Neural crest cell (in vitro differentiated cells): ENCODE data around the gene POLL. TPM values are rescaled to one million over a fixed set of nuclear protein-coding genes. Genes with fewer than 3 reads are reported as not detected.

ENCODE experiments used
- DNase-seq: peaks from one replicate; pipeline ENCODE4 v3.0.0; 2021; ENCODE audit warnings: low read depth, mixed read lengths, low spot score
- H3K27ac Mint-ChIP-seq: one replicate; pipeline ENCODE4 v1.8.0; 2021; ENCODE audit warnings: mild to moderate bottlenecking, mixed read lengths; ENCODE audit not compliant: unreplicated experiment
- H3K27me3 Mint-ChIP-seq: 2 replicates; pipeline ENCODE4 v1.8.0; 2021; ENCODE audit warnings: low read depth, mild to moderate bottlenecking, mixed read lengths
- H3K36me3 Mint-ChIP-seq: 2 replicates; pipeline ENCODE4 v1.8.0; 2021; ENCODE audit warnings: low read depth, mild to moderate bottlenecking, mixed read lengths
- H3K4me1 Mint-ChIP-seq: 2 replicates; pipeline ENCODE4 v1.8.0; 2021; ENCODE audit warnings: mixed read lengths
- H3K4me3 Mint-ChIP-seq: one replicate; pipeline ENCODE4 v1.8.0; 2021; ENCODE audit warnings: mild to moderate bottlenecking, mixed read lengths
- H3K9me3 Mint-ChIP-seq: 2 replicates; pipeline ENCODE4 v1.8.0; 2021; ENCODE audit warnings: mixed read lengths
- total RNA-seq: library from RNA; stranded (reverse); gene quantifications from 2 replicates; pipeline ENCODE4 v1.2.1, GENCODE V29; 2021
- TF ChIP-seq, protein P1 (sequence below): fragments of 200-600 bp; sonication (generic); conservative IDR thresholded peaks from 2 replicates; pipeline ENCODE4 v1.5.0; 2021; ENCODE audit warnings: antibody characterized with exemption, mild to moderate bottlenecking

Gene POLL
- total RNA-seq, 1 donor from 2014 or later = 36.3 TPM

DNA sequence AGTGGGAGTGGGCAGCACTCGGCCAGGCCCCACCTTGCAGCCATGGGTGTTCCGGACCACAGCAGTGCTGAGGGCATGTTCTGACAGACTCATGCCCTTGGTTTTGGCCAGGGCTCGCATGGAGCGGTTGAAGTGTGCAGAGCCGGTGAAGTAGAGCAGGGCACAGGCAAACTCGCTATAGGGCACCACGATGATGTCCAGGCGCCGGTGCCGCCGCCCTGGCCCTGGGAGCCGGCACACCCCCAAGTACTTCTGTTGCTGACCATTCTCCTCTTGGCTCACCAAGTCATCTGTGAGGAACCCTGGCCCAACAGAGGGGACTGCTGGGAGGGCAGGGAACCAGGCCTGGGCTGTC lies 8.6 kb downstream of the POLL start:
- Mint-ChIP-seq H3K9me3 (no peaks in the 10 kb centered on the region), H3K4me1 (no peaks in the 10 kb centered on the region), H3K36me3 (peaks cover 2% of the 10 kb centered on the region), H3K27ac (no peak overlapping the region), H3K27me3 (peaks cover 1% of the 10 kb centered on the region), H3K4me3 (no peak overlapping the region)
- TF ChIP-seq, protein P1, sequence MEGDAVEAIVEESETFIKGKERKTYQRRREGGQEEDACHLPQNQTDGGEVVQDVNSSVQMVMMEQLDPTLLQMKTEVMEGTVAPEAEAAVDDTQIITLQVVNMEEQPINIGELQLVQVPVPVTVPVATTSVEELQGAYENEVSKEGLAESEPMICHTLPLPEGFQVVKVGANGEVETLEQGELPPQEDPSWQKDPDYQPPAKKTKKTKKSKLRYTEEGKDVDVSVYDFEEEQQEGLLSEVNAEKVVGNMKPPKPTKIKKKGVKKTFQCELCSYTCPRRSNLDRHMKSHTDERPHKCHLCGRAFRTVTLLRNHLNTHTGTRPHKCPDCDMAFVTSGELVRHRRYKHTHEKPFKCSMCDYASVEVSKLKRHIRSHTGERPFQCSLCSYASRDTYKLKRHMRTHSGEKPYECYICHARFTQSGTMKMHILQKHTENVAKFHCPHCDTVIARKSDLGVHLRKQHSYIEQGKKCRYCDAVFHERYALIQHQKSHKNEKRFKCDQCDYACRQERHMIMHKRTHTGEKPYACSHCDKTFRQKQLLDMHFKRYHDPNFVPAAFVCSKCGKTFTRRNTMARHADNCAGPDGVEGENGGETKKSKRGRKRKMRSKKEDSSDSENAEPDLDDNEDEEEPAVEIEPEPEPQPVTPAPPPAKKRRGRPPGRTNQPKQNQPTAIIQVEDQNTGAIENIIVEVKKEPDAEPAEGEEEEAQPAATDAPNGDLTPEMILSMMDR = no peak
- no peak for DNase-seq

DNA sequence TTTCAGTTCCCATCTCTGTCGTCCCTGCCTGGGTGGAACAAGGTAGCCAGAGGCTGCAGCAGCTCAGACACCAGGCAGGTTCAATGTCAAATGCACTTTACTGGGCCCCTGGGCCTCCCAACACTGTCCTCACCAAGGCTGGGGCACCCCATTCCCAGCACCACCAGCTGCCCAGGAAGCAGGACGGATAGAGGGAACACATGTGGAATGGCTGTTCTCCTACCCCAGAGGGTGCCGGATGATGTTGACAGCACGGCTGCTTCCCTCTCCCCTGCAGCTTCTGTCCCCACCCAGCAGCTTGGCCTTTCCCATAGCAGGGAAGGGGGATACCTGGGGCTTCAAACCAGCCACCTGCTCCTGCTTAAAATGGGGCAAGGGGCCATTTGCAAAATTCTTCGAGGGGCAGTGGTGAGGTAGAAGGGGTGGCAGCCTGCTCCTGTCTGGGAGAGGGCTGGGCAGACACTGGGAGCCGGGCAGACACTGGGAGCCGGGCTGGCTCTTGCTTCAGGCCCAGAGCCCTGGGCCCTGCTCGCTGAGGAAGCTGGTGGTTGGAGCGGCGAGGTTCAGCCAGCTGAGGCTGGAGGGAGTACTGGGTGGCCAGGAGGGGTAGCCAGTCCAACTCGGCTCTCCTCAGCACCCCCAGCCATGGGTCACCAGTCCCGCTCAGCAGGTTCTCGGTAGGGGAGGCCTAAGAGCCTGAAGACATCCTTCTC lies 9.1 kb downstream of the POLL start:
- TF ChIP-seq, protein P1 = no peak
- Mint-ChIP-seq H3K4me1 (no peaks in the 10 kb centered on the region), H3K4me3 (no peak overlapping the region), H3K9me3 (no peaks in the 10 kb centered on the region), H3K27me3 (peaks cover 2% of the 10 kb centered on the region), H3K36me3 (peaks cover 2% of the 10 kb centered on the region), H3K27ac (no peak overlapping the region)
- no peak for DNase-seq

DNA sequence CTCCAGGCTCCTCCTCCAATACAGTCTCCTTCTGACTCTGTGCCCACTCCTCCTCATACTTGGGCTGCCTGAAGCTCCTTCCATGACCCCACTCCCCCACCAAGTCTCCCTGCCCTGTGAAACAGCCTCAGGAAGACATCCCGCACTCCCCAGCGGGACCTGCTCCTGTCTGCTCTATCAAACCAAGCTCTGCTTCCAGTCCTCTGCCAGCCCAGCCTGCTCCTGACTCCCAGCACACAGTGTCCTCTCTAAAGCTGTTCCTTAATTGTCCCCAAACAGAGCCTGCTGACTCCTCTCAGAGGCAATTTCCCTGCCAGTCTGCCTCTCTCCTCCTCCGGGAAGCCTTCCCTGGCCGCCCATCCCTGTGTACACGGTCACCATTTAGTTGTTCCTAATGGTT lies 9.9 kb downstream of the POLL start:
- H3K36me3 Mint-ChIP-seq = peaks cover 2% of the 10 kb centered on the region
- DNase-seq = no peak
- no peaks in the 10 kb centered on the region for H3K4me1 Mint-ChIP-seq
- peak overlapping the region; percentile 76 for H3K27ac Mint-ChIP-seq
- peak overlapping the region; percentile 23 for H3K4me3 Mint-ChIP-seq
- TF ChIP-seq, protein P1 = no peak
- H3K27me3 Mint-ChIP-seq = peaks cover 4% of the 10 kb centered on the region
- H3K9me3 Mint-ChIP-seq = no peaks in the 10 kb centered on the region

DNA sequence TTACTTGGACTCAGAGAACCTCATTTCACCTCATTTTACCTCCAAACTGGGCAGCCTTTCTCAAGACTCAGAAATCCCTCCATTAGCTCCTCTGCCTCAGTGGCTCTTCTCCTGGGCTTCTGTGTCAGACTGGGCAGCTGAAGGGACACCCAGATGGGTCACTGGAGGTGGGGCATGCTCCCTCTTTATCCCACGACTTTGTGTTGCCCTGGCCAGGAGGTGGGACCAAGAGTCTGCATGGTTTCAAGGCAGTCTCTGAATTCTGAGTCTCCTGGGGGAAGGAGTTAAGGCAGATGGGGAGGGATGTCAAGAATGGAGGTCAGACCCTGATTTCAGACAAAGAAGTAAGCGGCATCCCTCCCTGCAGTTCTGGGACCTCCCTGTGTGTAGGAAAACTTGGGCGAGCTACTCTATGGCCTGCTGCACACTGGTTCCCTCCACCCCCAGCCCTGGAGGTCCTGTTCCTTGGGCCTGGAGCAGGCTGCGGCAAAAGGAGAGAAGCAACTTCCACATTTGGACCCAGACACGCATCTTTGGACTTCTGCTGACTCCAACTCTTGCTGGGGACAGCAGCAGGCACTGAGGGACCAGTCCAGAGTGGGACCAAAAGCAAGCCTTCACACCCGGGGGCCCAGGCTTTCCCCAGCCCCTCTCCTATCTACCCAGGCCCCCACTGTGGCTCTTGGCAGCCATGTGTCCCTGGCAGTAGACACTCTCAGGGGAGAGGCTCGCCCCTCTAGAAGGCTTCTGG lies 10.8 kb downstream of the POLL start:
- Mint-ChIP-seq H3K36me3 (peaks cover 2% of the 10 kb centered on the region), H3K27ac (peak overlapping the region; percentile 67), H3K4me1 (no peaks in the 10 kb centered on the region), H3K4me3 (no peak overlapping the region), H3K9me3 (no peaks in the 10 kb centered on the region), H3K27me3 (peaks cover 12% of the 10 kb centered on the region)
- TF ChIP-seq, protein P1 = no peak
- no peak for DNase-seq

DNA sequence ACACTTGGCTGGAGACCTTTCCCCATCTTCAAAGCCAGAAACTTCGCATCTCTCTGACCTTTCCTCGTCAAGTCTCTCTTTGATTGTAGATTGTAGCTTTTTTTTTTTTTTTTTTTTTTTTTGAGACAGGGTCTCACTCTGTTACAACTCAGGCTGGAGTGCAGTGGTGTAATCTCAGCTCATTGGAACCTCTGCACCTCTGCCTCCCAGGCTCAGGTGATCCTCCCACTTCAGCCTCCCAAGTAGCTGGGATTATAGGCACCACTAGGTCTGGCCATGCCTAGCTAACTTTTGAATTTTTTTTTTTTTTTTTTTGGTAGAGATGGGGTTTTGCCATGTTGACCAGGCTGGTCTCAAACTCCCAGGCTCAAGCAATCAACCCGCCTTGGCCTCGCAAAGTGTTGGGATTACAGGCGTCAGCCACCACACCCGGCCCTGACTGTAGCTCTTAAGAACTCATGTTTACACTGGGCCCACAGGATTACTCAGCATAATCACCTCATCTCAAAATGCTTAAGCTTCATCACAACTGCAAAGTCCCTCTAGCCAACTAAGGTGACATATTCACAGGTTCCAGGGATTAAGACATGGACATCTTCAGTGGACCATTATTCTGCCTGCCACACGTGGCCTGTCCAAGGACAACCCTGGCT lies 11.7 kb downstream of the POLL start:
- no peak for DNase-seq
- Mint-ChIP-seq H3K9me3 (no peaks in the 10 kb centered on the region), H3K4me3 (peak overlapping the region; percentile 18), H3K27ac (no peak overlapping the region), H3K4me1 (no peaks in the 10 kb centered on the region), H3K27me3 (peaks cover 21% of the 10 kb centered on the region), H3K36me3 (peaks cover 2% of the 10 kb centered on the region)
- TF ChIP-seq, protein P1 = no peak
